HuH-7 (cell line): ENCODE data around the gene HIGD2A.
A peak's percentile ranks its signal among the peaks of the same experiment; 100 is the strongest.
"Not testable (repeated sequence)": the region's sequence is repeated elsewhere in the genome, so short reads cannot be mapped to it uniquely, and the experiment has no call there.

Experiments used
- DNase-seq: peaks from one replicate; pipeline ENCODE4 v3.0.0; 2011; ENCODE audit warnings: low spot score

HIGD2A gene

DNA sequence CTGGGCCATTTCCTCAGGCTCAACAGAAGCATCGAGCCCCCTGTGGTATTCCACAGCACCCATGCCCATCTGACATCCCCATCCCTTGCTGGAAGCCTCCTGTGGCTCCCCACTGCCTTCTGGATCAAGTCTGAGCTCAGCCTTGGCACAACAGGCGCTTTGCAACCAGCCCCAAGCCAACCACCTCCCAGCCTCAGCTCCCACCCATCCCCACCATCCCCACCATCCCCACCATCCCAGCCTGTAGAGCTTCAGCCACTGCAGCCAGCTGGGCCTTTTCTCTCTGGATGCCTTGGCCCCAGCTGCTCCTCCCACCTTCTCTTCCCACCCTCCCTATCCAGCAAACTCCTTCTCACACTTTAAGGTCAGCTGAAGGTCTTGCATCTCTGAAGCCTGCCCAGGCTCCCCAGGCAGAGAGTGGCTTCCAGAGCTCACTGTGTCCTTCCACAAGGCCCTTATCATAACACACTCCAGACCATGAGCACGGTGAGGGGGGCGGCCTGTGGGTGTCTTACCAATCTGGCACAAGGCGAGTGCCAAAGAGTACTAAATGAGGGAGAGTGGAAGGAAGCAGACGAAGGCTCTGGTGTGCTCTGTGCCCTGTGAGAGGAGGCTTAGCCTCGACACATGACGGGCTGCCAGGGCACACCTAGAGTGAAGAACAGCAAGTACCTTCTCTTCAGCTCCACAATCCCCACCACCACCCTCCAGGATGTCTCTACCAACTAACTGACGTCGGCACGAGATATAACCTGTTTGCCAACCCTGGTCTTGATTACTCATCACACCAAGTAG is 6.5 kb downstream of the HIGD2A start:
- no peak for DNase-seq

- no peak for DNase-seq
Observed at GRCh38 chr5:176396330-176396729, 7.8 kb downstream of the HIGD2A start.

DNA sequence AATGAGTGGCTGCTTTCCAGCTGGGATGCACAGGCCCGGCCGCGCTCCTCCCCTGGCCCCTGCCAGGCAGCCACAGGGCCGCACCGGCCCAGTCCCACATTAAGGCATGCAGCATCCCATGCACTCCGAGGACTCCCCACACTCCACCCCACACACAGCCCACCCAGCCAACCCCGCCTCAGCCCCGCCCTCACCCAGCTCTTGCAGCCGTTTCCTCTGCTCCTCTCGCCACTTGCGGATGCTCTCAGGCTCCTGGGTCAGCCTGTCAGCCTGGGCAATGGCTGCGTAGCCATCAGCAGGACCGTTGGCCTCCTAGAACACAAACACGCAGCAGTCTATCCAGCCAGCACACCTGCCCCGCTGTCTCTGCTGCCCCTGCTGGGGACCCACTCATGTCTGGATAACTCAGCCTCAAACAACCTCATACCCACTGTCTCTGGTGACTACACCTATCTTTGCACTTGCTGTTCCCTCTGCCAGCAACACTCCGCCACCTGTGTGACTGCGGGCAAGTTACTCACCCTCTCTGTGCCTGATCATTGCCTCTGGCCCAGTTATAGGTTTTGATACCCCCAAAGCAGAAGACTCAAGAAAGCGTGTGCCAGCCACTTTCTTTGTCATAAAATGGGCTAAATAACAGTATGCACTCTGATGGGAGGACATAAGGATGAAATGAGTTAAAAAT is 9.3 kb downstream of the HIGD2A start:
- no peak for DNase-seq

- DNase-seq = no peak
Observed at GRCh38 chr5:176400382-176401156, 12.0 kb downstream of the HIGD2A start.

GRCh38 chr5:176401281-176402205 is 13.0 kb downstream of the HIGD2A start:
- DNase-seq = no peak

DNA sequence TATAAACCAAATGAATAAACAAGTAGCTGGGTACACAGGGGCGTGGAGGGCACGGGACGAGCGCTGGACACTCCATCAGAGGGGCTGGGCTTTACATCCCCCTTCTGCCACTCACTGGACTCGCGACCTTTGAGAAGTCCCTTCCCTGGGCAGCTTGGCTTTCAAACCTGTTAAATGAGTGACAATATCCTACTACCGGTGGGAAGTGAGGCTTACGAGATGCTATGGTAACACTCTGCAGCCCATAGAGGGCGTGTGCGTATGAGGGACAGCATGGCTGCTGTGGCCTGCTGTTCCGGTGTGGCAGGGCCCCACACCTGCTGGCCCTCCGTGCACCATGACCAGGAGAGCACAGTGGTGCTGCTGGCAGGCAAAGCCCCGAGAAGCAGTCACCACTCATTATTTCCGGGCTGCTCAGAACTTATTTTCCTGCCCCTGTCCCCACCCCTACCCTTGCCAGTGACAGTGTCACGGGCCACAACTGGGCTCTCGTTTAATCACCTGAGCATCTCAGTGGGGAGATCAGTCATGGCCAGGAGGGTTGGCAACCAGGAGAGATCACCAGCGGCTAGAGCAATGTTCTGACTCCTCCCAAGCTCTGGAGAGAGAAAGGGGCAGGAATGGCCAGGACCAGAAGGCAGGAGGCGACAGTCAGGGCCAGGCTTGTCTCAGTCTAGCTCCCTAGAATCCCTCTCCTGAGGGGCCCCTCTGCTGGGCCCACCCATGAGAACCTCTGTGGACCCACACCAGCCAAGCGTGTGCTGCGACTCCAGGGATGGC is 17.3 kb downstream of the HIGD2A start:
- peak; percentile 47 for DNase-seq

- no peak for DNase-seq
Observed at GRCh38 chr5:176406436-176407052, 18.0 kb downstream of the HIGD2A start.

- DNase-seq = no peak
Observed at GRCh38 chr5:176407456-176408251, 19.1 kb downstream of the HIGD2A start.

DNA sequence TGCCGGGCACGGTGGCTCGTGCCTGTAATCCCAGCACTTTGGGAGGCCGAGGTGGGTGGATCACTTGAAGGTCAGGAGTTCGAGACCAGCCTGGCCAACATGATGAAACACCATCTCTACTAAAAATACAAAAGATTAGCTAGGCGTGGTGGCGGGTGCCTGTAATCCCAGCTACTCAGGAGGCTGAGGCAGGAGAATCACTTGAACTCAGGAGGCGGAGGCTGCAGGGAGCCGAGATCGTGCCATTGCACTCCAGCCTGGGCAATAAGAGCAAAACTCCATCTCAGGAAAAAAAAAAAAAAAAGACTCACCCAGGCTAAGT is 19.7 kb downstream of the HIGD2A start:
- DNase-seq = not testable (repeated sequence)

- no peak for DNase-seq
Observed at GRCh38 chr5:176408590-176408989, 20.0 kb downstream of the HIGD2A start.

- no peak for DNase-seq
Observed at GRCh38 chr5:176409765-176410164, 21.2 kb downstream of the HIGD2A start.

DNA sequence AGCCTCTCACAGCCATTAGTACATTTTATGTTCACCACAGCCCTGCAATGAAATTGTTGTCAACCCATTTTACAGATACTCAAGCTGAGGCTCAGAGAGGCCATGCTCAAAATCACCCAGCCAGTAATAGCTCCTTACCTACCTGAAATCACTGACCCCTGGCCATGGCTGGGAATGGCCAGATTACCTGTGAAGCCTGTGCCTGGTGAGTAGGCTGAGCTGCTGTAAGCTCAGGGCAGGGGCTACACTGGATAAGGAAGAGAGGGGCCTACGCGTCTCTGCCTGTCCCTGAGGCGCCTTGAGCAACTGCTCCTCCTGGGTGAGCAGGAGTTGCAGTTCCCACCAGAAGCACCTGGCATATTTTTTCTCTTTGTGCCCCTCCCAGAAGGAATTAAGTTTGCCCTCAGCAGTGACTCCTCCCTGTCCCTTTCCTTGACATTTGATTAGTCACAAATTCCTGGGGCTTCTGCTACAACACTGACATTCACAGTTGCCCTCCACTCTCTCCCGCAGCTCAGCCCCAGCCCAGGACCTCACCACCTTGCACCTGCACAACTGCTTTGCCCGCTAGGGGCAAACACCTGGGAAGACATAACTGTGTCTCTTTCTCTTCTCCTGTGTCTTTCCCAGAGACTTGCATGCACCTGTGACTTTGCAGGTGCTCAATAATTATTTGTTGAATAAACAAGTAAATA is 22.1 kb downstream of the HIGD2A start:
- DNase-seq = no peak

GRCh38 chr5:176412517-176413254 is 24.1 kb downstream of the HIGD2A start:
- no peak for DNase-seq

- no peak for DNase-seq
Observed at GRCh38 chr5:176413255-176413565, 24.7 kb downstream of the HIGD2A start.

- DNase-seq = no peak
Observed at GRCh38 chr5:176413709-176414191, 25.2 kb downstream of the HIGD2A start.

DNA sequence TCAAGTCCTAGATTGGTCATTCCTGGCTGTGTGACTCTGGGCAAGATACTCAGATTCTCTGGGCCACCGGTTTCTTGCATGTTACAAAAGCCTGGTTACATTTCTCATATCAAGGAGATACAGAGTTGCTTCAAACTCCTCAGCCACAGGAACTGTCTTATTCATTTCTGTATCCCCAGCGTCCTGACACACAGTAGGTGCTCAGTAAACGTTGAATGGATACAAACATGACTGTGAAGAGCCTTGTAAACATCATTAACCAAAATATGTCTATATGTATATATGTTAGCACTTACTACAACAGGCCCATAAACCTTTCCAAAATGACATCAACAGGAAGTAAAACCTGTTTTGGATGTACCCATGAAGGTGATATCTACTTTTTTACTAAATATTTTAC is 26.2 kb downstream of the HIGD2A start:
- no peak for DNase-seq

DNA sequence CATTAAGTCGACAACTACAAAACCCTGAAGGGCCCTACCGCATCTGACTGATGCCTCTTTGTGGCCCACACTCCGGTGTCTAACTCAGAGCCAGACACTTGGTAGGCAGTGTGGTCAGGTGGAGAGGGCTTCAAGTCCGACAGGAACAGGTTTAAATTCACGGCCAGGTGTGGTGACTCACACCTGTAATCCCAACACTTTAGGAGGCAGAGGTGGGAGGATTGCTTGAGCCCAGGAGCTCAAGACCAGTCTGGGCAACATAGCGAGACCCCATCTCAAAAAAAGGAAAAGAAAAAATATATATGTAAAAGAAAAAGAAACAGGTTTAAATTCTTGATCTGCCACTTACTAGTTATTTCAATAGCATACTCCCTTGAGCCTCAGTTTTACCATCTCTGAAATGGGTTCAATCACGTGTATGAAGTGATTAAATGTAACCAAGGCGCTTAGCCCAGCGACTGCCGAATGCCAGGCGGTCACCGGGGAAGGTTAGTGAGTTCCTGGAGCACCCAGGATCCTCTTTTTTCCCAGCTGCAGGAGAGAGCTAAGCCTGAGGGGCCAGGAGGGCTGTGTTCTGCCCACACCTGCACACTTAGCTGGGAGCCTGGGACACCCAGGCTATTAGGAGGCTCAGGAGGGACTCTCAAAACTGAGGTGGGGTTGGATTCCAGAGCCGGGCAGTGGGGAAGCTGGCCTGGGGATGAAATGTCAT is 26.8 kb downstream of the HIGD2A start:
- no peak for DNase-seq
